Transverse colon (tissue), 4 donors: ENCODE measurements around the gene MICAL2. TPM values are rescaled to one million over a fixed set of nuclear protein-coding genes. Genes with fewer than 3 reads are reported as not detected.

Experiments
- DNase-seq: peaks from one replicate; pipeline ENCODE4 v3.0.0-alpha.2; 2019
- H3K27ac ChIP-seq, 4 donors: fragments of 200-600 bp; sonication (generic); 2 replicates each; pipeline ENCODE4 v1.5.1; 2016 to 2018; ENCODE audit warnings: inconsistent platforms in 4 of 4
- H3K27me3 ChIP-seq: fragments of 200-600 bp; sonication (generic); 2 replicates; pipeline ENCODE4 v1.5.1; 2017; ENCODE audit warnings: inconsistent platforms
- H3K36me3 ChIP-seq, 4 donors: fragments of 200-600 bp; sonication (generic); 2 replicates each; pipeline ENCODE4 v1.5.1; 2017 to 2019; ENCODE audit warnings: inconsistent platforms in 4 of 4
- H3K4me1 ChIP-seq, 4 donors: fragments of 200-600 bp; sonication (generic); 2 replicates each; pipeline ENCODE4 v1.5.1; 2017 to 2020; ENCODE audit warnings: inconsistent platforms in 4 of 4
- H3K4me3 ChIP-seq, 4 donors: fragments of 200-600 bp; sonication (generic); 1 replicate in 1 of 4; 2 replicates in 3 of 4; pipeline versions ENCODE4 v1.5.1 to v1.6.1; 2017 to 2019; ENCODE audit warnings: inconsistent platforms in 4 of 4
- H3K9me3 ChIP-seq, 2 donors: fragments of 200-600 bp; sonication (generic); 2 replicates each; pipeline ENCODE4 v1.5.1; 2017 to 2019; ENCODE audit warnings: inconsistent platforms in 2 of 2
- CTCF ChIP-seq, 5 experiments: fragments of 200-600 bp in 3 of 5; fragments of 450-650 bp in 2 of 5; sonication (generic) in 3 of 5; IDR thresholded peaks; 1 replicate in 2 of 5; 2 replicates in 3 of 5; pipeline ENCODE4 v1.5.1; 2016 to 2017; ENCODE audit warnings: antibody characterized with exemption in 5 of 5, inconsistent platforms in 3 of 5, mild to moderate bottlenecking in 2 of 5, moderate library complexity in 1 of 5
- EP300 ChIP-seq: sonication (generic); formaldehyde crosslinking; IDR thresholded peaks from one replicate; pipeline ENCODE4 v1.6.1; 2017; ENCODE audit warnings: antibody characterized with exemption, low read depth
- POLR2A ChIP-seq: fragments of 450-650 bp; IDR thresholded peaks from one replicate; pipeline ENCODE4 v1.6.1; 2016; ENCODE audit warnings: antibody characterized with exemption, mild to moderate bottlenecking, moderate library complexity
- POLR2AphosphoS5 ChIP-seq, 3 donors: sonication (generic); formaldehyde crosslinking; IDR thresholded peaks; one replicate each; pipeline ENCODE4 v1.6.1; 2016; ENCODE audit warnings: antibody characterized with exemption in 3 of 3
- WGBS, 2 donors: methylation state at CpG; one replicate each; pipeline ENCODE4 v1.1.5; 2018; ENCODE audit warnings: low coverage in 1 of 2; 5-methylcytosine and 5-hydroxymethylcytosine counted together
- in situ Hi-C, 4 donors: fragments of 200-750 bp; cut with MboI; loops; one replicate each; pipeline versions ENCODE4 v1.15.0 to v1.15.1; 2017; ENCODE audit warnings: low sequenced_read_pairs in 3 of 4, low pct_ligation_motif_present in 1 of 4, low pct_unique_long_range_greater_than_20kb in 1 of 4
- intact Hi-C: fragments of 100-400 bp; cut with DNase I; formaldehyde crosslinking; loops from one replicate; pipeline ENCODE4 v1.15.1; 2023; ENCODE audit warnings: low total_unique reads
- total RNA-seq, 4 donors: library from RNA; depleted of rRNA; stranded (reverse); fragments of >200 nt; gene quantifications; one replicate each; pipeline ENCODE4 v1.1.0, GENCODE V29; 2016

Gene MICAL2
- total RNA-seq, 4 donors from 2014 or later = 309 to 483 (median 316) TPM

DNA sequence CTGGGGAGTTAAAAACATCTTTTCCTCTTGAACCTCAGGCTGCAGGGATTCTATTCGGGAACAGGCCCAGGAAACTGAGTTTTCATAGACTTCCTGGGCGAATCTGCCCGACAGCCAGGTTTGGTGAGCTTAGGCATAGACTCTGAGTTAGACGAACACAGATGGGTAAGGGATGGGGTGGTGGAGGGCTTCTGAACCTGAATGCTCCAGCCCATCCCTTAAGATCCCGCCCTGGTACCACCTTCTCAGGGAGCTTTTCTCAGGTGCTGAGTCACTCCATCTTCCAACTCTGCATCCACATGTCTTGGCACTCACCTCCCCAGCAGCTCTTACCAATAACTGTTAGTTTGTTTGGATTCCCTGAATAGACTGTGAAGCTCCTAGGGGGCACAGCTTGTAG, 37.4 kb downstream of the MICAL2 start:
- no peaks in the 10 kb centered on the region for H3K27me3 ChIP-seq
- no peak overlapping the region for H3K27ac ChIP-seq
- H3K36me3 ChIP-seq = no peaks in the 10 kb centered on the region
- TF ChIP-seq EP300 (no peak), POLR2A (no peak)
- WGBS, 2 donors = 75% methylated on average over 5 of the region's 5 CpGs; no CpG with 5 or more reads in 1 of the 2 donors
- intact Hi-C loops = no loop called here
- H3K9me3 ChIP-seq = no peaks in the 10 kb centered on the region
- no peak for DNase-seq
- in situ Hi-C loops = no loop called here
- no peak overlapping the region for H3K4me3 ChIP-seq
- H3K4me1 ChIP-seq = peaks cover 19 to 26% (median 24%) of the 10 kb centered on the region in 4 donors

- Histone ChIP-seq H3K4me3 (no peak overlapping the region), H3K36me3 (no peaks in the 10 kb centered on the region), H3K27me3 (no peaks in the 10 kb centered on the region), H3K27ac (no peak overlapping the region), H3K9me3 (no peaks in the 10 kb centered on the region), H3K4me1 (peaks cover 13 to 20% (median 18%) of the 10 kb centered on the region in 4 donors)
- DNase-seq = no peak
- 81 to 93% methylated on average over 3 of the region's 3 CpGs for WGBS, 2 donors
- TF ChIP-seq EP300 (no peak), CTCF (IDR thresholded peaks at IDR 0.05) (no peak), POLR2AphosphoS5 (IDR thresholded peaks at IDR 0.05) (no peak), POLR2A (no peak)
- intact Hi-C loops (no loop called here), in situ Hi-C loops (no loop called here)
Measured at GRCh38 chr11:12148466-12148865, 38.1 kb downstream of the MICAL2 start.

DNA sequence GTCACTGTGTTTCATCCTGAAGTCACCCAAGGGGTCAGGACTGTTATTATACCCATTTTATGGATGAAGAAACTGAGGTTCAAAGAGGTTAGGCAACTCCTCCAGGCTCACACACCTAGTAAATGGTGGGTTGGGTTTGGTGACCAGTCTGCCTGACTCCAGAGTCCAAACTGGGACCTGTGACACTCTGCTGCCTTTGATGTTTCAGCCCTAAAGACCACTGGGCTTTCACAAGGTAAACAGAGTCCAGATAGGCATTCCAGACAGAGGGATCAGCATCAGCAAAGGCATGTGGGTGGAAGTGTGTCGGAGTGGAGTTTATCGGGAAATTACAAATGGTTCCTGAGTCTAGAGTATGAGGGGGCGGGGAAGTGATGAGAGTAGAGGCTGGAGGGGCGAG, 38.5 kb downstream of the MICAL2 start:
- H3K27ac ChIP-seq = peak overlapping the region in 1 of 4 donors; percentile 11
- peak; percentile 5 for DNase-seq
- no peaks in the 10 kb centered on the region for H3K27me3 ChIP-seq
- in situ Hi-C loops (no loop called here), intact Hi-C loops (no loop called here)
- H3K36me3 ChIP-seq = no peaks in the 10 kb centered on the region
- H3K4me1 ChIP-seq = peaks cover 10 to 17% (median 14%) of the 10 kb centered on the region in 4 donors
- 87 to 93% methylated on average over 2 to 4 of the region's 4 CpGs for WGBS, 2 donors
- H3K9me3 ChIP-seq = no peaks in the 10 kb centered on the region
- TF ChIP-seq EP300 (no peak), POLR2A (no peak), POLR2AphosphoS5 (IDR thresholded peaks at IDR 0.05) (no peak), CTCF (IDR thresholded peaks at IDR 0.05) (no peak)
- H3K4me3 ChIP-seq = no peak overlapping the region

DNA sequence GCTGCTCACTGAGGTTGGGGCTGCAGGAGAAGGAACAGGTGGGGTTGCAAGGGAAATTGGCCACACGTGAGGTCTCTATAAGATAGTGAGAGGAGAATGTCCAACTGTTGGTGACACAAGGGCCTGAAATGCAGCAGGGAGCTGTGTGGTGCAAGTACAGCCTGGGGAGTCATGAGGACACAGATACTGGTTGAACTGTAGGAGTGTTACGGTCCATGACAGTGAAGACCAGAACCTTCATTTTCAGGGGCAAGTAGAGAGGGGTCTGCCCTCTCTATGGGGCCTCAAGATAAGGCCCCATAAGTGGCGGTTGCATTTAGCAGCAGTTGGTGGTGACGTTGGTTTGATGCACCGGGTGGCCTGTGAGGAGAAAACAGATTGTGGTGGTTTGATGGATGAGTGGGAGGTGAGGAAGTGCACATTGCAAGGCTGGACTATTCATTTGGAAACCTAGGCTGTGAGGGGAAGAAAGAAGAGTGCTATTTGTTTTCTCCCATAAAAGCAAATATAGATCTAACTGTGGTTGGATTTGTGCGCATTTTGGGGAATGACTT, 39.4 kb downstream of the MICAL2 start:
- in situ Hi-C loops (no loop called here), intact Hi-C loops (no loop called here)
- peak; percentile 1 for DNase-seq
- H3K36me3 ChIP-seq = peaks cover 0 to 7% (median 0%) of the 10 kb centered on the region in 4 donors
- no peak for TF ChIP-seq POLR2AphosphoS5 (IDR thresholded peaks at IDR 0.05)
- no peak for TF ChIP-seq CTCF (IDR thresholded peaks at IDR 0.05)
- TF ChIP-seq POLR2A = no peak
- no peak for TF ChIP-seq EP300
- peaks cover 1 to 8% (median 5%) of the 10 kb centered on the region in 4 donors for H3K4me1 ChIP-seq
- H3K4me3 ChIP-seq = no peak overlapping the region
- WGBS, 2 donors = 66 to 68% methylated on average over 6 of the region's 6 CpGs
- no peak overlapping the region for H3K27ac ChIP-seq
- no peaks in the 10 kb centered on the region for H3K27me3 ChIP-seq
- H3K9me3 ChIP-seq = no peaks in the 10 kb centered on the region

DNA sequence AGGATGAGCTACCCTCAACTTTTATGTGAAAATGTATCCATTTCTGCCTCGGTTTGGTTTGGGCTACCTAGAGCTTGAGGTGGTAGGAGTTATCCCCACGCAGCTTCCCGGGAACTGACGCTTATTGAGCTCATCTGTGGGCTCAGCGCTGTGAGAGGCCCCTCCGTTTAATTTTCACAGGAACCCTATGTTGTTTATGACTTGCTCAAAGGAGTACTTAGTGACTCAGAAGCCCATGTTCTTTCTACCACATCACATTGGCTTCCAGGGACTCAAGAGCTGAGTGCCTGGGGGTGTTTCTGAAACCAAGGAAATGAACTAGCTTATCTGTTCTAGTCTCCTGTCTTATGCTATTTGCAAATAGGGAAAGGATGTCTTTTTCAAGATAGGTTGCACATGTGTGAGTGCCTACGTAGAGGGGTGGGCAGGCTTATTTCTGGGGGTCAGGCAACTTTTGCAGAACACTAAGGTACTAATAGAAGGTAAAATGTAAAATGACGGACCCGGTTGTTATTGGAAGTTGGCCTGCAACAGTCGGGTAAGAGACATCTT, 40.5 kb downstream of the MICAL2 start:
- H3K36me3 ChIP-seq = peaks cover 0 to 7% (median 0%) of the 10 kb centered on the region in 4 donors
- H3K27ac ChIP-seq = peak overlapping the region in 1 of 4 donors; percentile 10
- peak; percentile 6 for DNase-seq
- peaks cover 0 to 1% (median 0%) of the 10 kb centered on the region in 4 donors for H3K4me1 ChIP-seq
- no peaks in the 10 kb centered on the region for H3K9me3 ChIP-seq
- intact Hi-C loops = no loop called here
- no peak for TF ChIP-seq POLR2AphosphoS5 (IDR thresholded peaks at IDR 0.05)
- no peak for TF ChIP-seq CTCF (IDR thresholded peaks at IDR 0.05)
- TF ChIP-seq EP300 = no peak
- in situ Hi-C loops = no loop called here
- no peaks in the 10 kb centered on the region for H3K27me3 ChIP-seq
- 73 to 79% methylated on average over 9 to 10 of the region's 10 CpGs for WGBS, 2 donors
- no peak overlapping the region for H3K4me3 ChIP-seq
